GM12878 (cell line): Measurements from ENCODE around the gene CGAS.

Source experiments
- CEBPB ChIP-seq, 2 experiments: fragments of 150-350 bp in 1 of 2; IDR thresholded peaks; 2 replicates each; pipeline ENCODE4 v1.6.1; 2012 to 2014; ENCODE audit warnings: low read depth in 2 of 2, low read length in 2 of 2, borderline replicate concordance in 1 of 2, inconsistent platforms in 1 of 2
- CTCF ChIP-seq, 3 experiments: IDR thresholded peaks in 2 of 3; conservative IDR thresholded peaks in 1 of 3; 2 replicates each; pipeline ENCODE4 v1.5.1; 2011; ENCODE audit warnings: low read depth in 3 of 3, low read length in 3 of 3, mild to moderate bottlenecking in 3 of 3, control low read depth in 2 of 3, moderate library complexity in 2 of 3, inconsistent platforms in 1 of 3, mixed read lengths in 1 of 3; ENCODE audit not compliant: control insufficient read depth in 2 of 3, insufficient read depth in 1 of 3; ENCODE audit errors: extremely low read depth in 1 of 3
- E4F1 ChIP-seq: fragments of 450-650 bp; IDR thresholded peaks from 2 replicates; pipeline ENCODE4 v1.6.1; 2018; ENCODE audit warnings: borderline replicate concordance, mild to moderate bottlenecking; ENCODE audit not compliant: partially characterized antibody
- ELK1 ChIP-seq: IDR thresholded peaks from 2 replicates; pipeline ENCODE4 v1.6.1; 2012; ENCODE audit warnings: low read depth, low read length, improper control_type of control experiment
- EP300 ChIP-seq, 2 experiments: fragments of 150-350 bp in 1 of 2; IDR thresholded peaks; 2 replicates each; pipeline ENCODE4 v1.6.1; 2011 to 2012; ENCODE audit warnings: low read depth in 2 of 2, low read length in 2 of 2, borderline replicate concordance in 1 of 2, improper control_type of control experiment in 1 of 2, inconsistent platforms in 1 of 2; ENCODE audit not compliant: control insufficient read depth in 1 of 2
- MYC ChIP-seq: IDR thresholded peaks from 2 replicates; pipeline ENCODE4 v1.6.1; 2011; ENCODE audit warnings: mild to moderate bottlenecking, low read length, moderate library complexity, inconsistent platforms; ENCODE audit not compliant: insufficient read depth, insufficient replicate concordance, insufficient read length, severe bottlenecking
- PBX3 ChIP-seq: IDR thresholded peaks from 2 replicates; pipeline ENCODE4 v1.6.1; 2011; ENCODE audit warnings: mild to moderate bottlenecking, low read depth, low read length, moderate library complexity; ENCODE audit not compliant: insufficient replicate concordance
- POLR2AphosphoS5 ChIP-seq: IDR thresholded peaks from 2 replicates; pipeline ENCODE4 v1.6.1; 2011; ENCODE audit warnings: mild to moderate bottlenecking, low read length, inconsistent platforms
- REST ChIP-seq: IDR thresholded peaks from 2 replicates; pipeline ENCODE4 v1.6.1; 2012; ENCODE audit warnings: mild to moderate bottlenecking, low read depth, low read length
- TAF1 ChIP-seq: IDR thresholded peaks from 2 replicates; pipeline ENCODE4 v1.6.1; 2011; ENCODE audit warnings: mild to moderate bottlenecking, low read depth, low read length, borderline replicate concordance
- USF2 ChIP-seq: IDR thresholded peaks from 2 replicates; pipeline ENCODE4 v1.6.1; 2011; ENCODE audit warnings: low read depth, low read length, improper control_type of control experiment, borderline replicate concordance
- ZNF687 ChIP-seq: fragments of 450-650 bp; IDR thresholded peaks from 2 replicates; pipeline ENCODE4 v1.6.1; 2017; ENCODE audit warnings: mild to moderate bottlenecking, moderate library complexity
- ZSCAN29 ChIP-seq: fragments of 450-650 bp; IDR thresholded peaks from 2 replicates; pipeline ENCODE4 v1.6.1; 2017; ENCODE audit warnings: mild to moderate bottlenecking, moderate library complexity

- TF ChIP-seq TAF1 (no peak), ELK1 (no peak), POLR2AphosphoS5 (no peak), CEBPB (IDR thresholded peaks at IDR 0.05; ENCODE audit: borderline replicate concordance in 1 of 2, low read depth in 2 of 2, low read length in 2 of 2) (no peak), EP300 (IDR thresholded peaks at IDR 0.05; ENCODE audit: borderline replicate concordance in 1 of 2, control insufficient read depth in 1 of 2, low read depth in 2 of 2, low read length in 2 of 2) (no peak), CTCF (IDR thresholded peaks at IDR 0.05 in 2 of 3, conservative IDR thresholded peaks at IDR 0.05 in 1 of 3; ENCODE audit: control insufficient read depth in 2 of 3, extremely low read depth in 1 of 3, insufficient read depth in 1 of 3, low read depth in 3 of 3, low read length in 3 of 3) (no peak), REST (no peak), PBX3 (no peak), E4F1 (no peak), ZSCAN29 (no peak), MYC (no peak), USF2 (no peak), ZNF687 (no peak)
Measured at GRCh38 chr6:73382462-73383113, 69.5 kb downstream of the CGAS start.
